Uterus (tissue), 4 donors: ENCODE measurements around the gene ECHS1. TPM values are rescaled to one million over a fixed set of nuclear protein-coding genes. Genes with fewer than 3 reads are reported as not detected.
"Not testable (repeated sequence)": the region's sequence is repeated elsewhere in the genome, so short reads cannot be mapped to it uniquely, and the experiment has no call there.

Source experiments
- DNase-seq, 2 donors: peaks; one replicate each; pipeline ENCODE4 v3.0.0-alpha.2; 2019 to 2020
- H3K27ac ChIP-seq, 2 donors: fragments of 200-600 bp; sonication (generic); 1 replicate in 1 of 2; 2 replicates in 1 of 2; pipeline ENCODE4 v1.5.1; 2016 to 2018
- H3K27me3 ChIP-seq, 2 donors: fragments of 200-600 bp; sonication (generic); one replicate each; pipeline ENCODE4 v1.5.1; 2018 to 2019; ENCODE audit warnings: control low read depth in 1 of 2
- H3K36me3 ChIP-seq, 2 donors: fragments of 200-600 bp; sonication (generic); one replicate each; pipeline ENCODE4 v1.5.1; 2019; ENCODE audit warnings: control low read depth in 1 of 2
- H3K4me1 ChIP-seq, 2 donors: fragments of 200-600 bp; sonication (generic); one replicate each; pipeline ENCODE4 v1.5.1; 2018 to 2019; ENCODE audit warnings: control low read depth in 1 of 2
- H3K4me3 ChIP-seq, 2 donors: fragments of 200-600 bp; sonication (generic); 1 replicate in 1 of 2; 2 replicates in 1 of 2; pipeline ENCODE4 v1.5.1; 2018 to 2019; ENCODE audit warnings: mild to moderate bottlenecking in 1 of 2
- H3K9me3 ChIP-seq, 2 donors: fragments of 200-600 bp; sonication (generic); one replicate each; pipeline ENCODE4 v1.5.1; 2019; ENCODE audit warnings: control low read depth in 1 of 2
- CTCF ChIP-seq, 4 experiments: fragments of 200-600 bp in 2 of 4; fragments of 450-650 bp in 2 of 4; sonication (generic) in 2 of 4; IDR thresholded peaks; one replicate each; pipeline ENCODE4 v1.5.1; 2016 to 2019; ENCODE audit warnings: antibody characterized with exemption in 4 of 4, mild to moderate bottlenecking in 2 of 4, moderate library complexity in 1 of 4
- POLR2A ChIP-seq, 2 donors: fragments of 450-650 bp; IDR thresholded peaks; one replicate each; pipeline ENCODE4 v1.6.1; 2016; ENCODE audit warnings: antibody characterized with exemption in 2 of 2, mild to moderate bottlenecking in 1 of 2, moderate library complexity in 1 of 2
- intact Hi-C: fragments of 100-400 bp; cut with DNase I; formaldehyde crosslinking; loops from one replicate; pipeline ENCODE4 v1.15.1; 2023; ENCODE audit warnings: low total_unique reads
- total RNA-seq, 4 donors: library from RNA; depleted of rRNA in 3 of 4; stranded (reverse); fragments of >200 nt in 3 of 4; gene quantifications; one replicate each; pipeline versions ENCODE4 v1.1.0 to v1.2.4, GENCODE V29; 2014 to 2023
- donor health status: DM: yes; HTN: yes; CAD: no.

The ECHS1 gene
- total RNA-seq, 4 donors from 2014 or later = 28.2 to 48.8 (median 45.1) TPM

- intact Hi-C loops = no loop called here
These were observed 46.9 kb upstream of the ECHS1 start for GRCh38 chr10:133420028-133420427.

GRCh38 chr10:133419211-133419950, 46.2 kb upstream of the ECHS1 start:
- Histone ChIP-seq H3K4me3 (no peak overlapping the region), H3K36me3 (no peaks in the 10 kb centered on the region), H3K27ac (no peak overlapping the region), H3K4me1 (peaks cover 0 to 3% of the 10 kb centered on the region in 2 donors), H3K9me3 (no peaks in the 10 kb centered on the region), H3K27me3 (no peaks in the 10 kb centered on the region)
- TF ChIP-seq CTCF (IDR thresholded peaks at IDR 0.05) (no peak), POLR2A (IDR thresholded peaks at IDR 0.05) (no peak)
- no peak for DNase-seq
- intact Hi-C loops = no loop called here

More at GRCh38 chr10:133420028-133420427, 46.9 kb upstream of the ECHS1 start:
- no peaks in the 10 kb centered on the region for H3K27me3 ChIP-seq
- H3K36me3 ChIP-seq = no peaks in the 10 kb centered on the region
- H3K4me1 ChIP-seq = peaks cover 0 to 3% of the 10 kb centered on the region in 2 donors
- H3K9me3 ChIP-seq = no peaks in the 10 kb centered on the region
- H3K4me3 ChIP-seq = no peak overlapping the region
- TF ChIP-seq CTCF (IDR thresholded peaks at IDR 0.05) (no peak), POLR2A (IDR thresholded peaks at IDR 0.05) (no peak)
- DNase-seq = no peak
- H3K27ac ChIP-seq = no peak overlapping the region

GRCh38 chr10:133418289-133418993, 45.3 kb upstream of the ECHS1 start:
- no peaks in the 10 kb centered on the region for H3K27me3 ChIP-seq
- peaks cover 0 to 3% of the 10 kb centered on the region in 2 donors for H3K4me1 ChIP-seq
- no peak for DNase-seq
- no peak overlapping the region for H3K4me3 ChIP-seq
- no peaks in the 10 kb centered on the region for H3K36me3 ChIP-seq
- intact Hi-C loops = no loop called here
- TF ChIP-seq POLR2A (IDR thresholded peaks at IDR 0.05) = no peak
- no peak overlapping the region for H3K27ac ChIP-seq
- no peaks in the 10 kb centered on the region for H3K9me3 ChIP-seq

- H3K36me3 ChIP-seq = no peaks in the 10 kb centered on the region
- no peaks in the 10 kb centered on the region for H3K4me1 ChIP-seq
- H3K4me3 ChIP-seq = no peak overlapping the region
- peaks cover 0 to 14% of the 10 kb centered on the region in 2 donors for H3K9me3 ChIP-seq
- no peaks in the 10 kb centered on the region for H3K27me3 ChIP-seq
- no peak overlapping the region for H3K27ac ChIP-seq
- DNase-seq = no peak
- intact Hi-C loops = no loop called here
- TF ChIP-seq CTCF (IDR thresholded peaks at IDR 0.05) (no peak), POLR2A (IDR thresholded peaks at IDR 0.05) (no peak)
These were observed 42.6 kb upstream of the ECHS1 start for GRCh38 chr10:133415752-133416151.

- DNase-seq, intact Hi-C loops, H3K27ac ChIP-seq, H3K36me3 ChIP-seq, H3K27me3 ChIP-seq, H3K4me3 ChIP-seq, H3K4me1 ChIP-seq: not testable (repeated sequence)
- H3K9me3 ChIP-seq = peaks cover 0 to 18% of the 10 kb centered on the region in 2 donors
These were observed 41.2 kb upstream of the ECHS1 start for GRCh38 chr10:133414401-133414800.

- H3K4me3 ChIP-seq = no peak overlapping the region
- peaks cover 0 to 18% of the 10 kb centered on the region in 2 donors for H3K9me3 ChIP-seq
- DNase-seq = no peak
- no peaks in the 10 kb centered on the region for H3K36me3 ChIP-seq
- intact Hi-C loops = no loop called here
- no peaks in the 10 kb centered on the region for H3K27me3 ChIP-seq
- no peak overlapping the region for H3K27ac ChIP-seq
- H3K4me1 ChIP-seq = no peaks in the 10 kb centered on the region
- no peak for TF ChIP-seq CTCF (IDR thresholded peaks at IDR 0.05)
- no peak for TF ChIP-seq POLR2A (IDR thresholded peaks at IDR 0.05)
These were observed 39.2 kb upstream of the ECHS1 start for GRCh38 chr10:133412381-133412711.
